H1 (cell line): ENCODE data around the gene SLC25A21. TPM values are rescaled to one million over a fixed set of nuclear protein-coding genes. Genes with fewer than 3 reads are reported as not detected.

Experiments used
- CTCF ChIA-PET: fragments of 300-600 bp; sonication (Branson Sonifier 250); formaldehyde crosslinking; loops from one replicate; lab custom pipeline; 2021; ENCODE audit not compliant: partially characterized antibody; lab: Charles Lee
- POLR2A ChIA-PET: fragments of 300-600 bp; sonication (Branson Sonifier 250); formaldehyde crosslinking; loops from one replicate; lab custom pipeline; 2021; ENCODE audit warnings: inconsistent platforms; ENCODE audit not compliant: partially characterized antibody; lab: Charles Lee
- DNase-seq, 2 experiments: peaks; one replicate each; pipeline versions ENCODE4 v3.0.0 to v3.0.0-alpha.2; 2010 to 2022; ENCODE audit warnings: low spot score in 2 of 2, low read depth in 1 of 2, mixed read lengths in 1 of 2
- FAIRE-seq: peaks from 2 replicates; lab custom pipeline; 2011; peaks lifted over from hg19 to GRCh38; lab: Jason Lieb, UNC
- H2AFZ ChIP-seq: 2 replicates; pipeline ENCODE4 v1.8.1; 2012; ENCODE audit warnings: low read length, inconsistent platforms
- H2AK5ac ChIP-seq: 2 replicates; pipeline ENCODE4 v1.6.1; 2013; ENCODE audit warnings: low read depth, low read length
- H2BK120ac ChIP-seq: replicated peaks from 2 replicates; pipeline ENCODE3; 2013; ENCODE audit warnings: low read depth, low read length, inconsistent platforms
- H2BK12ac ChIP-seq: 2 replicates; pipeline ENCODE4 v1.6.1; 2013; ENCODE audit warnings: low read depth, low read length
- H2BK15ac ChIP-seq: 2 replicates; pipeline ENCODE4 v1.6.1; 2013; ENCODE audit warnings: low read length
- H2BK20ac ChIP-seq: 2 replicates; pipeline ENCODE4 v1.6.1; 2013; ENCODE audit warnings: low read length
- H2BK5ac ChIP-seq: 2 replicates; pipeline ENCODE4 v1.6.1; 2013; ENCODE audit warnings: low read depth, low read length
- H3K14ac ChIP-seq: 2 replicates; pipeline ENCODE4 v1.6.1; 2013; ENCODE audit warnings: inconsistent platforms; ENCODE audit not compliant: insufficient read length
- H3K18ac ChIP-seq: 2 replicates; pipeline ENCODE4 v1.6.1; 2013; ENCODE audit warnings: low read length; ENCODE audit errors: extremely low read depth
- H3K23ac ChIP-seq: 2 replicates; pipeline ENCODE4 v1.6.1; 2013; ENCODE audit warnings: inconsistent platforms; ENCODE audit not compliant: insufficient read length
- H3K23me2 ChIP-seq: 2 replicates; pipeline ENCODE4 v1.6.1; 2013; ENCODE audit warnings: low read depth, low read length
- H3K27ac ChIP-seq: 2 replicates; pipeline ENCODE4 v1.6.1; 2011; ENCODE audit warnings: low read depth, low read length, inconsistent platforms
- H3K27me3 ChIP-seq, 4 experiments: replicated peaks in 1 of 4; 1 replicate in 1 of 4; 2 replicates in 3 of 4; pipeline versions ENCODE4 v1.6.1 to v1.8.1; 2011 to 2013; ENCODE audit warnings: low read length in 3 of 4, mild to moderate bottlenecking in 3 of 4, inconsistent platforms in 2 of 4, mixed read lengths in 2 of 4, moderate library complexity in 1 of 4; ENCODE audit not compliant: control insufficient read depth in 3 of 4, insufficient read depth in 3 of 4; ENCODE audit errors: extremely low read depth in 1 of 4
- H3K36me3 ChIP-seq, 4 experiments: 2 replicates each; pipeline versions ENCODE4 v1.6.1 to v1.8.1; 2011 to 2013; ENCODE audit warnings: mild to moderate bottlenecking in 4 of 4, low read length in 3 of 4, moderate library complexity in 2 of 4, control low read depth in 1 of 4, inconsistent platforms in 1 of 4; ENCODE audit not compliant: insufficient read depth in 4 of 4, control insufficient read depth in 2 of 4
- H3K4ac ChIP-seq: replicated peaks from 2 replicates; pipeline ENCODE3; 2013; ENCODE audit warnings: low read length, low read depth, mixed read lengths, inconsistent platforms; ENCODE audit not compliant: insufficient read length
- H3K4me1 ChIP-seq, 4 experiments: replicated peaks in 1 of 4; 1 replicate in 1 of 4; 2 replicates in 3 of 4; pipeline versions ENCODE4 v1.6.1 to v1.8.1; 2011 to 2013; ENCODE audit warnings: low read length in 3 of 4, inconsistent platforms in 2 of 4, mixed read lengths in 1 of 4; ENCODE audit not compliant: insufficient read depth in 4 of 4, control insufficient read depth in 3 of 4
- H3K4me2 ChIP-seq, 2 experiments: 2 replicates each; pipeline versions ENCODE4 v1.6.1 to v1.8.1; 2011 to 2013; ENCODE audit warnings: low read depth in 2 of 2, low read length in 2 of 2, control low read depth in 1 of 2, inconsistent platforms in 1 of 2, mild to moderate bottlenecking in 1 of 2; ENCODE audit not compliant: insufficient read depth in 1 of 2
- H3K4me3 ChIP-seq, 4 experiments: fragments of 200-600, 300-600 bp in 1 of 4; sonication (generic), shearing (Covaris generic), sonication (Bioruptor Twin) in 1 of 4; 2 replicates each; pipeline versions ENCODE4 v1.5.1 to v1.8.1; 2011 to 2016; ENCODE audit warnings: low read length in 4 of 4, low read depth in 3 of 4, control low read depth in 2 of 4, inconsistent platforms in 2 of 4, mild to moderate bottlenecking in 2 of 4, mixed read lengths in 1 of 4, moderate library complexity in 1 of 4; ENCODE audit not compliant: insufficient read depth in 2 of 4; ENCODE audit errors: extremely low read depth in 1 of 4
- H3K56ac ChIP-seq: replicated peaks from 2 replicates; pipeline ENCODE3; 2013; ENCODE audit warnings: low read depth, mild to moderate bottlenecking, mixed read lengths, low read length, inconsistent platforms; ENCODE audit not compliant: insufficient read length
- H3K79me1 ChIP-seq: 2 replicates; pipeline ENCODE4 v1.6.1; 2013; ENCODE audit warnings: low read depth, low read length, control low read depth
- H3K79me2 ChIP-seq, 2 experiments: 2 replicates each; pipeline versions ENCODE4 v1.6.1 to v1.8.1; 2012 to 2013; ENCODE audit warnings: low read length in 2 of 2, mild to moderate bottlenecking in 2 of 2, inconsistent platforms in 1 of 2; ENCODE audit not compliant: insufficient read depth in 2 of 2, control insufficient read depth in 1 of 2
- H3K9ac ChIP-seq, 4 experiments: replicated peaks in 1 of 4; 1 replicate in 1 of 4; 2 replicates in 3 of 4; pipeline versions ENCODE4 v1.6.1 to v1.8.1; 2011 to 2013; ENCODE audit warnings: low read depth in 3 of 4, low read length in 3 of 4, control low read depth in 2 of 4, mild to moderate bottlenecking in 2 of 4, moderate library complexity in 2 of 4, inconsistent platforms in 1 of 4; ENCODE audit errors: extremely low read depth in 1 of 4
- H3K9me3 ChIP-seq, 2 experiments: 2 replicates each; pipeline versions ENCODE4 v1.6.1 to v1.8.1; 2012 to 2013; ENCODE audit warnings: mild to moderate bottlenecking in 2 of 2, moderate library complexity in 2 of 2, control low read depth in 1 of 2, inconsistent platforms in 1 of 2, low read depth in 1 of 2, low read length in 1 of 2, mixed read lengths in 1 of 2; ENCODE audit not compliant: insufficient read depth in 2 of 2
- H4K20me1 ChIP-seq, 2 experiments: replicated peaks in 1 of 2; 2 replicates each; pipeline versions ENCODE3 to v1.8.1; 2011 to 2013; ENCODE audit warnings: inconsistent platforms in 2 of 2, low read length in 2 of 2, mild to moderate bottlenecking in 1 of 2; ENCODE audit not compliant: insufficient read depth in 2 of 2, control insufficient read depth in 1 of 2
- H4K5ac ChIP-seq: 2 replicates; pipeline ENCODE4 v1.6.1; 2013; ENCODE audit warnings: low read length, low read depth, mixed read lengths, inconsistent platforms; ENCODE audit not compliant: insufficient read length
- H4K8ac ChIP-seq: 2 replicates; pipeline ENCODE4 v1.8.0; 2013; ENCODE audit warnings: mild to moderate bottlenecking, moderate library complexity, low read length, inconsistent platforms; ENCODE audit not compliant: insufficient read depth; ENCODE audit errors: extremely low read depth
- H4K91ac ChIP-seq: replicated peaks from 2 replicates; pipeline ENCODE3; 2013; ENCODE audit warnings: low read length, mixed read lengths, inconsistent platforms; ENCODE audit not compliant: insufficient read length
- ASH2L ChIP-seq: fragments of 200-600, 300-600 bp; sonication (generic); IDR thresholded peaks from one replicate; pipeline ENCODE4 v1.7.1; 2017; ENCODE audit warnings: low read length
- CBX8 ChIP-seq: fragments of 300-800, 300-1000 bp; sonication (generic); IDR thresholded peaks from 2 replicates; pipeline ENCODE4 v1.7.1; 2016; ENCODE audit warnings: low read depth, low read length, borderline replicate concordance
- EGR1 ChIP-seq: IDR thresholded peaks from 2 replicates; pipeline ENCODE4 v1.6.1; 2011; ENCODE audit warnings: low read depth, low read length, borderline replicate concordance
- EZH2 ChIP-seq: fragments of 200-600 bp; sonication (generic); IDR thresholded peaks from 2 replicates; pipeline ENCODE4 v1.7.1; 2012; ENCODE audit warnings: low read depth, mild to moderate bottlenecking, moderate library complexity, low read length, inconsistent platforms; ENCODE audit not compliant: severe bottlenecking
- SIN3A ChIP-seq, 2 experiments: IDR thresholded peaks in 1 of 2; conservative IDR thresholded peaks in 1 of 2; 2 replicates each; pipeline ENCODE4 v1.6.1; 2011 to 2012; ENCODE audit warnings: low read length in 2 of 2, improper control_type of control experiment in 1 of 2, low read depth in 1 of 2, mild to moderate bottlenecking in 1 of 2
- SUZ12 ChIP-seq: fragments of 200-600 bp; sonication (generic); IDR thresholded peaks from 2 replicates; pipeline ENCODE4 v1.6.1; 2012; ENCODE audit warnings: mild to moderate bottlenecking, inconsistent platforms, low read length, moderate library complexity, mixed read lengths
- TAF1 ChIP-seq: IDR thresholded peaks from 2 replicates; pipeline ENCODE4 v1.6.1; 2011; ENCODE audit warnings: mild to moderate bottlenecking, low read depth, low read length
- WGBS, 2 experiments: shearing (Covaris generic) in 1 of 2; methylation state at CpG; one replicate each; pipeline versions ENCODE4 v1.1.6 to v1.1.7; 2013 to 2015; ENCODE audit warnings: low lambda C conversion rate in 2 of 2, mixed read lengths in 2 of 2, inconsistent platforms in 1 of 2, low coverage in 1 of 2, missing lambda C conversion rate in 1 of 2; ENCODE audit not compliant: insufficient replicate concordance in 2 of 2, insufficient coverage in 1 of 2, insufficient read length in 1 of 2; ENCODE audit errors: extremely low coverage in 1 of 2, missing lambda C conversion rate in 1 of 2; 5-methylcytosine and 5-hydroxymethylcytosine counted together
- polyA plus RNA-seq, 7 experiments: library from polyadenylated mRNA; depleted of rRNA in 3 of 7; stranded (reverse) in 5 of 7; unstranded in 2 of 7; fragments of >200 nt in 5 of 7; fragments of 200-250 nt in 2 of 7; gene quantifications; 1 replicate in 5 of 7; 2 replicates in 1 of 7; 4 replicates in 1 of 7; pipeline versions ENCODE4 v1.2.1 to v1.2.3, GENCODE V29; 2011 to 2013; ENCODE audit warnings: missing spikeins in 2 of 7, mixed read lengths in 2 of 7
- total RNA-seq: library from RNA; stranded (reverse); fragmentation: NEBNext Ultra II Directional; extraction: Animal tissue kit (Norgen Biotek cat#: 25700); gene quantifications from 2 replicates; pipeline ENCODE4 v1.2.1, GENCODE V29; 2021

The SLC25A21 gene
- total and polyA plus RNA-seq, 2 of the 8 experiments (the other 6 are each of a cell fraction or from before 2014, with no cell fraction given) = 6.9 to 15.7 TPM

GRCh38 chr14:36756226-36756625 is 416.2 kb downstream of the SLC25A21 start:
- Histone ChIP-seq H4K91ac (no peak overlapping the region), H4K5ac (no peak overlapping the region), H3K36me3 (no peaks in the 10 kb centered on the region), H2BK5ac (no peak overlapping the region), H3K9ac (no peak overlapping the region), H3K9me3 (0 out of 4 replicates have a peak, but pooled peaks cover 2 to 5% of the 10 kb centered on the region in 2 experiments), H2BK12ac (no peak overlapping the region), H3K14ac (no peak overlapping the region), H3K23me2 (no peaks in the 10 kb centered on the region), H3K79me2 (no peaks in the 10 kb centered on the region), H3K18ac (no peak overlapping the region), H3K27me3 (no peaks in the 10 kb centered on the region), H3K23ac (no peak overlapping the region), H3K56ac (no peak overlapping the region), H3K27ac (no peak overlapping the region), H2BK15ac (no peak overlapping the region), H3K4me2 (no peak overlapping the region), H2BK20ac (no peak overlapping the region), H2BK120ac (no peak overlapping the region), H3K4ac (no peak overlapping the region), H2AFZ (no peak overlapping the region), H3K4me1 (no peaks in the 10 kb centered on the region), H2AK5ac (no peak overlapping the region), H4K20me1 (no peaks in the 10 kb centered on the region), H4K8ac (no peak overlapping the region), H3K4me3 (no peak overlapping the region), H3K79me1 (no peaks in the 10 kb centered on the region)
- FAIRE-seq (no peak), DNase-seq (no peak)
- ChIA-PET CTCF (interaction anchor here (1.2 to 1.5 kb wide), 4 partner anchors 8 to 171 kb away, joined by 3 to 7 read pairs (median 4); no protein-coding TSS in a partner anchor), POLR2A (no interaction called here)
- WGBS, 2 experiments = 94% methylated on average over 12 of the region's 12 CpGs; no CpG with 5 or more reads in 1 of the 2 experiments
- TF ChIP-seq EGR1 (no peak), SUZ12 (no peak), SIN3A (conservative IDR thresholded peaks at IDR 0.05 in 1 of 2, IDR thresholded peaks at IDR 0.05 in 1 of 2; ENCODE audit: low read depth in 1 of 2, low read length in 2 of 2) (no peak), ASH2L (no peak), EZH2 (no peak), CBX8 (no peak), TAF1 (no peak)
